Neural crest cell (in vitro differentiated cells): ENCODE results near the gene LRRC56. TPM values are rescaled to one million over a fixed set of nuclear protein-coding genes. Genes with fewer than 3 reads are reported as not detected.

Source experiments
- DNase-seq: peaks from one replicate; pipeline ENCODE4 v3.0.0; 2021; ENCODE audit warnings: low read depth, mixed read lengths, low spot score
- H3K27ac Mint-ChIP-seq: one replicate; pipeline ENCODE4 v1.8.0; 2021; ENCODE audit warnings: mild to moderate bottlenecking, mixed read lengths; ENCODE audit not compliant: unreplicated experiment
- H3K27me3 Mint-ChIP-seq: 2 replicates; pipeline ENCODE4 v1.8.0; 2021; ENCODE audit warnings: low read depth, mild to moderate bottlenecking, mixed read lengths
- H3K36me3 Mint-ChIP-seq: 2 replicates; pipeline ENCODE4 v1.8.0; 2021; ENCODE audit warnings: low read depth, mild to moderate bottlenecking, mixed read lengths
- H3K4me1 Mint-ChIP-seq: 2 replicates; pipeline ENCODE4 v1.8.0; 2021; ENCODE audit warnings: mixed read lengths
- H3K4me3 Mint-ChIP-seq: one replicate; pipeline ENCODE4 v1.8.0; 2021; ENCODE audit warnings: mild to moderate bottlenecking, mixed read lengths
- H3K9me3 Mint-ChIP-seq: 2 replicates; pipeline ENCODE4 v1.8.0; 2021; ENCODE audit warnings: mixed read lengths
- total RNA-seq: library from RNA; stranded (reverse); gene quantifications from 2 replicates; pipeline ENCODE4 v1.2.1, GENCODE V29; 2021
- TF ChIP-seq, protein P1 (sequence below): fragments of 200-600 bp; sonication (generic); conservative IDR thresholded peaks from 2 replicates; pipeline ENCODE4 v1.5.0; 2021; ENCODE audit warnings: antibody characterized with exemption, mild to moderate bottlenecking

The LRRC56 gene
- total RNA-seq, 1 donor from 2014 or later = 2.1 TPM

DNA sequence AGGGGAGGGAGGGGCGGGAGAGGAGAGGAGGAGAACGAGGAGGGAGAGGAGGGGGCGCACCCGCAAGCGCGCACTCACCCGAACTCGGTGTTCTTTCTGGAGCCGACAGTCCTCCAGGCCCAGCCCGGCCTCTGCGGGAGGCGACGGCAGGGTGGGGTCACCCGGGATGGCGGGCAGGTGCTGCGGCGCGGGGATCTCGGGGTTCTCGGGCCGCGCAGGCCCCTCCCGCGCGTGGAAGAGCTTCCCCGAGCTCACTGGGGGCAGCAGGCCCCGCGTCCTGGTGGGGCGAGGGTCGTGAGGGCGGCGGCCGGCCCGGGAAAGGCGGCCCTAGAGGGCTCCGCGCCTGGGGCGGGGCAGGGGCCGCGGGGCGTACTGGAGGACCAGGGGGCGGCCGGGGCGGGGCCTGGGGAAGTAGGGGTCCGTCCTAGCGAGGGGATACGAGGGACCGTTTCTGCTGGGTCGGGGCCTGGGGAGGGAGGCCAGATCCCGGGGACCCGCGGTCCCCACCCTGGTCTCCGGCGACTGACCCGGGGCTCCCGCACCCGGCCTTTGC lies 18.0 kb downstream of the LRRC56 start:
- H3K4me1 Mint-ChIP-seq = peaks cover 5% of the 10 kb centered on the region
- peaks cover 47% of the 10 kb centered on the region for H3K27me3 Mint-ChIP-seq
- no peaks in the 10 kb centered on the region for H3K9me3 Mint-ChIP-seq
- no peaks in the 10 kb centered on the region for H3K36me3 Mint-ChIP-seq
- DNase-seq = no peak
- no peak overlapping the region for H3K27ac Mint-ChIP-seq
- TF ChIP-seq, protein P1, sequence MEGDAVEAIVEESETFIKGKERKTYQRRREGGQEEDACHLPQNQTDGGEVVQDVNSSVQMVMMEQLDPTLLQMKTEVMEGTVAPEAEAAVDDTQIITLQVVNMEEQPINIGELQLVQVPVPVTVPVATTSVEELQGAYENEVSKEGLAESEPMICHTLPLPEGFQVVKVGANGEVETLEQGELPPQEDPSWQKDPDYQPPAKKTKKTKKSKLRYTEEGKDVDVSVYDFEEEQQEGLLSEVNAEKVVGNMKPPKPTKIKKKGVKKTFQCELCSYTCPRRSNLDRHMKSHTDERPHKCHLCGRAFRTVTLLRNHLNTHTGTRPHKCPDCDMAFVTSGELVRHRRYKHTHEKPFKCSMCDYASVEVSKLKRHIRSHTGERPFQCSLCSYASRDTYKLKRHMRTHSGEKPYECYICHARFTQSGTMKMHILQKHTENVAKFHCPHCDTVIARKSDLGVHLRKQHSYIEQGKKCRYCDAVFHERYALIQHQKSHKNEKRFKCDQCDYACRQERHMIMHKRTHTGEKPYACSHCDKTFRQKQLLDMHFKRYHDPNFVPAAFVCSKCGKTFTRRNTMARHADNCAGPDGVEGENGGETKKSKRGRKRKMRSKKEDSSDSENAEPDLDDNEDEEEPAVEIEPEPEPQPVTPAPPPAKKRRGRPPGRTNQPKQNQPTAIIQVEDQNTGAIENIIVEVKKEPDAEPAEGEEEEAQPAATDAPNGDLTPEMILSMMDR = no peak
- H3K4me3 Mint-ChIP-seq = no peak overlapping the region

DNA sequence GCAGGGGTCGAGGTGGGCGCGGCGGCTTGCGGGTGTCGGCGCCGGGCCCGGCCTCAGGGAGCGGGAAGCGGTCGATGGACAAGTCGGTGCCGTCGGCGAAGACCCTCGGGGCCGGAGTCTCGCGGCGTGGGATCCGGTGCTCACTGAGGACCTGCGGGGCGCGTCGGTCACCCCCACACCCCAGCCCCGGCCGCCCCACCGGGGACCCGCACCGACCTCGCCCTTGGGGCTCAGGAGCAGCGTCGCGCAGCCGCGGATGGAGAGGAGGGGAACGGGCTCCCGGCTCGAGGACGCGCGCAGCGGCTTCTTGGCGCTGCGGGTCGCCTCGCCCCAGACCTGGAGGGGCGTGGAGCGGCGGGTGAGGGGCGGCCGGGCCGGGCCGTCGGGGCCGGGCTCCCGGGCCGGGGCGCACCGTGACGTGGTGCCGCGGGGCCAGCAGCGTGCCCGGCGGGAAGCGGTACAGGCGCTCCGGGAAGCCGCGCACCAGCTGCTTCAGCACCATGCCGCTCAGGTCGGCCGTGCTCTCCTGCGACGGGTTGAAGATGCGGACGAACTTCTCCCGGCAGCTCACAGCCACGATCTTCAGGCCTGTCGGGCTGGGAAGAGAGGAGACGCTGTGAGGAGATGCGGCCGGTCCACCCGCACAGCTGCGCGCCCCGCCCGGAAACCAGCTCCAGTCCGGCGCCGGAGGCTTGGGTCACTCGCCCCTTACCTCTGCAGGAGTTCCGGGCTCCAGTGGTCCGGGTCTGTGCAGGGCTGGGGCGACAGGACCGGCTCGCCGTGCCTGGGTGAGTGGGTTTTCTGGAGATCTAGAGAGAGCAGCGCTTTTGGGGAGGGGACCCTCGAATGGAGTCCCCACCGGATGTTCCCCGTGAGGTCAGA lies 18.7 kb downstream of the LRRC56 start:
- H3K36me3 Mint-ChIP-seq = no peaks in the 10 kb centered on the region
- no peak overlapping the region for H3K4me3 Mint-ChIP-seq
- H3K27ac Mint-ChIP-seq = no peak overlapping the region
- no peak for DNase-seq
- peaks cover 47% of the 10 kb centered on the region for H3K27me3 Mint-ChIP-seq
- H3K9me3 Mint-ChIP-seq = no peaks in the 10 kb centered on the region
- TF ChIP-seq, protein P1 = no peak
- peaks cover 5% of the 10 kb centered on the region for H3K4me1 Mint-ChIP-seq

DNA sequence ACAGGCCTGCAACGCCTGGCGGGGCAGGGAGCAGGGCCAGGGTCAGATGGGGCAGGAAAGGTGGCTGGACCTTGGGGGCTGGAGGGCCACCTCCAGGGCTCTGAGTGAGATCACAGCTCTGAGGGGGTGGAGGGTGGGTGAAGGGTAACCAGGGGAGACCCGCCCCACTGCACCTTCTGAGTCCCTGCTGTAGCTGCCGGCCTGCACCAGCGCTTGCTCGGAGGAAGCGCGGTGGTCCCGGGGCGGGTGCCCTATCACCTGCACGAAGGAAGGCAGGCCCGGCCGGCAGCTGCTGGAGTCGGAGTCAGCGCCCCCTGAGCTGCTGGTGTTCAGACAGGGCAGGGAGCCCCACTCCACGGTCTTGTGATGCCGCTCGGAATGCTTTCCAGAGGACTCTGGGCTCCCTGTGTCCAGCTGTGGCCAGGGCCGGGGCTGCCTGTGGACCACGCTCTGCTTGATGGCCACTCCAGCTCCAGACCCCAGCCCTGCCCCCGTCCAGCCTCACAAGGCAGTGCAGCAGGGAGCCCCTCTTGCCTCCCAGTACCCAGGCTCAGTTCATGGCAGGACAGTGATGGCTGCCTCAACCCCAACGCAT lies 19.4 kb downstream of the LRRC56 start:
- H3K4me1 Mint-ChIP-seq = peaks cover 5% of the 10 kb centered on the region
- H3K4me3 Mint-ChIP-seq = no peak overlapping the region
- TF ChIP-seq, protein P1 = no peak
- DNase-seq = no peak
- H3K27me3 Mint-ChIP-seq = peaks cover 52% of the 10 kb centered on the region
- H3K27ac Mint-ChIP-seq = no peak overlapping the region
- H3K9me3 Mint-ChIP-seq = no peaks in the 10 kb centered on the region
- H3K36me3 Mint-ChIP-seq = no peaks in the 10 kb centered on the region

DNA sequence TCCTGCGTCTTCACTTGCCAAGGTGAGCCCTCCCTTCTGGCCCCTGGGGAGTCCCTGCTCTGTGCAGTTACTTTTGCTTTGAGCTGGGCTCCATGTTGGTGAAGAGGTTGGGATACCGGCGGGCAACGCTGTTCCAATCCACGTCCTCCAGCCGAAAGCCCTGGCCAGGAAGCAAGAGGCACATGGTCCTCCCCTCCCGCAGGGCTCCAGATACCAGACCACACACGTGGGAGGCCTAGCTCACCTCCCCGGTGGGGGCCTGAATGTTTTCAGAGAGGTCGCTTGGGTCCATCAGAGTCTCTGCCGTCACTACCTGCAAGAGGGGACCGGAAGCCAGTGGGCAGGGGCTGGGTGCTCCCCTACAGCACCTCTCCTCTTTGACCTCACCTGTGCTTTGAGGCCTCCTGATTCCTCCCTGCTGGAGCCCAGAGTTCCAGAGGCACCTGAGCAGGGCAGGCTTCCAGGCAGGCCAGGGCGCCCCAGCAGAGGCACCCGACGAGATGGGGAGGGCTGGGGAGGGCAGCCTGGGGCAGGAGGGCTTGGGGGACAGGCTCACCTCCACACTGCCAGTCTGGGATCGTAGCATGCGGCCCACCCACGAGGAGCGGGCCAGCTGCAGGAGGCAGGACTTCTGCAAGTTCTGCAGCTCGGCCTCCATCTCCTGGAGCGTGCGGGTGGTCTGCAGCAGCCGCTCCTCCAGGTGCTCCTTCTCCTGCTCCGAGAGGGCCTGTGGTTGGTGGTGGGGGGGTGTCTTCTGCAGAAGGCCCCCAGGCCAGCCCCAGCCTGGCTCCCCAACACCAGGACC lies 20.2 kb downstream of the LRRC56 start:
- H3K4me1 Mint-ChIP-seq = peaks cover 5% of the 10 kb centered on the region
- no peaks in the 10 kb centered on the region for H3K9me3 Mint-ChIP-seq
- H3K36me3 Mint-ChIP-seq = no peaks in the 10 kb centered on the region
- no peak for DNase-seq
- H3K27ac Mint-ChIP-seq = no peak overlapping the region
- TF ChIP-seq, protein P1 = no peak
- peaks cover 53% of the 10 kb centered on the region for H3K27me3 Mint-ChIP-seq
- peak overlapping the region; percentile 47 for H3K4me3 Mint-ChIP-seq

DNA sequence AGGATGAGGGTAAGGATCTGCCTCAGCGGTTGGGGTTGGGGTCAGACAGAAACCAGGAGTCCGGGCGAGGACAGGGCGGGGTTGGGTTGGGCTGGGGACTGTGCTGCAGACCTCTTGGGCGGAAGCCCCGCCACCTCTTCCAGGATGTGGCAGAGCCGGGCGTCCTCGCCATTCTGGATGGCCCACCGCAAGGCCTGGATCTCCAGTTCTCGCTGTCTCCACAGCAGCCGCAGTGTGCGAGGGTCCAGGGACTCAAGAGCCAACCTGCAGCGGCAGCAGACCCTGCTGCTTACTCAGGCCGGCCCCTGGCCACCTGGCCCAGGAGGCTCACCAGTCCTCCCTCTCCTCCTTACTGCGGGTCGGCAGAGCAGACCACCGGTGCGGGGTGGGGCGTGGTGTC lies 21.2 kb downstream of the LRRC56 start:
- no peaks in the 10 kb centered on the region for H3K9me3 Mint-ChIP-seq
- H3K27me3 Mint-ChIP-seq = peaks cover 48% of the 10 kb centered on the region
- no peak overlapping the region for H3K27ac Mint-ChIP-seq
- H3K4me1 Mint-ChIP-seq = peaks cover 5% of the 10 kb centered on the region
- TF ChIP-seq, protein P1 = no peak
- DNase-seq = no peak
- H3K36me3 Mint-ChIP-seq = no peaks in the 10 kb centered on the region
- no peak overlapping the region for H3K4me3 Mint-ChIP-seq
